AG09309 (cell line): ENCODE data around the gene UPK3BL1.
"Not testable (repeated sequence)": the region's sequence is repeated elsewhere in the genome, so short reads cannot be mapped to it uniquely, and the experiment has no call there.

Experiments used
- DNase-seq: peaks from one replicate; pipeline ENCODE4 v3.0.0-alpha.2; 2010; ENCODE audit warnings: low read depth
- H3K4me3 ChIP-seq: 2 replicates; pipeline ENCODE4 v1.5.1; 2011; ENCODE audit warnings: mild to moderate bottlenecking, low read depth, low read length, moderate library complexity; ENCODE audit not compliant: control insufficient read depth

UPK3BL1 gene

GRCh38 chr7:102636956-102637355, 5.6 kb downstream of the UPK3BL1 start:
- H3K4me3 ChIP-seq, DNase-seq: not testable (repeated sequence)

GRCh38 chr7:102635354-102635753, 7.2 kb downstream of the UPK3BL1 start:
- DNase-seq, H3K4me3 ChIP-seq: not testable (repeated sequence)

- DNase-seq, H3K4me3 ChIP-seq: not testable (repeated sequence)
These were observed 8.3 kb downstream of the UPK3BL1 start for GRCh38 chr7:102634299-102634698.

- not testable (repeated sequence) for H3K4me3 ChIP-seq, DNase-seq
These were observed 12.0 kb downstream of the UPK3BL1 start for GRCh38 chr7:102630622-102631021.

- not testable (repeated sequence) for DNase-seq, H3K4me3 ChIP-seq
These were observed 15.2 kb downstream of the UPK3BL1 start for GRCh38 chr7:102627271-102627904.

GRCh38 chr7:102618122-102618521, 24.5 kb downstream of the UPK3BL1 start:
- H3K4me3 ChIP-seq, DNase-seq: not testable (repeated sequence)

- not testable (repeated sequence) for DNase-seq
- peak within 1 kb of the TSS; percentile 35 for H3K4me3 ChIP-seq
These were observed 26.0 kb downstream of the UPK3BL1 start, which contains the start of gene RASA4 for GRCh38 chr7:102616507-102617125. RASA4 (minus strand) TSS chr7:102616756; CDS start chr7:102616689, 67 bp downstream.

- DNase-seq, H3K4me3 ChIP-seq: not testable (repeated sequence)
These were observed 26.7 kb downstream of the UPK3BL1 start for GRCh38 chr7:102615930-102616329.

GRCh38 chr7:102614873-102615272, 27.7 kb downstream of the UPK3BL1 start:
- not testable (repeated sequence) for H3K4me3 ChIP-seq, DNase-seq

- DNase-seq, H3K4me3 ChIP-seq: not testable (repeated sequence)
These were observed 28.3 kb downstream of the UPK3BL1 start for GRCh38 chr7:102614346-102614697.

- not testable (repeated sequence) for DNase-seq
These were observed 28.8 kb downstream of the UPK3BL1 start for GRCh38 chr7:102613575-102614345.

GRCh38 chr7:102611675-102612325, 30.8 kb downstream of the UPK3BL1 start:
- not testable (repeated sequence) for H3K4me3 ChIP-seq, DNase-seq

More at GRCh38 chr7:102613575-102614345, 28.8 kb downstream of the UPK3BL1 start:
- not testable (repeated sequence) for H3K4me3 ChIP-seq

GRCh38 chr7:102611013-102611674, 31.4 kb downstream of the UPK3BL1 start:
- DNase-seq, H3K4me3 ChIP-seq: not testable (repeated sequence)

GRCh38 chr7:102610441-102610840, 32.1 kb downstream of the UPK3BL1 start:
- H3K4me3 ChIP-seq, DNase-seq: not testable (repeated sequence)

GRCh38 chr7:102609734-102610133, 32.9 kb downstream of the UPK3BL1 start:
- DNase-seq, H3K4me3 ChIP-seq: not testable (repeated sequence)

- not testable (repeated sequence) for H3K4me3 ChIP-seq, DNase-seq
These were observed 35.7 kb downstream of the UPK3BL1 start for GRCh38 chr7:102606848-102607247.

- not testable (repeated sequence) for H3K4me3 ChIP-seq, DNase-seq
These were observed 38.0 kb downstream of the UPK3BL1 start for GRCh38 chr7:102604431-102605145.

- not testable (repeated sequence) for H3K4me3 ChIP-seq, DNase-seq
These were observed 40.3 kb downstream of the UPK3BL1 start for GRCh38 chr7:102602317-102602716.
